ENCODE data around the gene E2F1.

DNA sequence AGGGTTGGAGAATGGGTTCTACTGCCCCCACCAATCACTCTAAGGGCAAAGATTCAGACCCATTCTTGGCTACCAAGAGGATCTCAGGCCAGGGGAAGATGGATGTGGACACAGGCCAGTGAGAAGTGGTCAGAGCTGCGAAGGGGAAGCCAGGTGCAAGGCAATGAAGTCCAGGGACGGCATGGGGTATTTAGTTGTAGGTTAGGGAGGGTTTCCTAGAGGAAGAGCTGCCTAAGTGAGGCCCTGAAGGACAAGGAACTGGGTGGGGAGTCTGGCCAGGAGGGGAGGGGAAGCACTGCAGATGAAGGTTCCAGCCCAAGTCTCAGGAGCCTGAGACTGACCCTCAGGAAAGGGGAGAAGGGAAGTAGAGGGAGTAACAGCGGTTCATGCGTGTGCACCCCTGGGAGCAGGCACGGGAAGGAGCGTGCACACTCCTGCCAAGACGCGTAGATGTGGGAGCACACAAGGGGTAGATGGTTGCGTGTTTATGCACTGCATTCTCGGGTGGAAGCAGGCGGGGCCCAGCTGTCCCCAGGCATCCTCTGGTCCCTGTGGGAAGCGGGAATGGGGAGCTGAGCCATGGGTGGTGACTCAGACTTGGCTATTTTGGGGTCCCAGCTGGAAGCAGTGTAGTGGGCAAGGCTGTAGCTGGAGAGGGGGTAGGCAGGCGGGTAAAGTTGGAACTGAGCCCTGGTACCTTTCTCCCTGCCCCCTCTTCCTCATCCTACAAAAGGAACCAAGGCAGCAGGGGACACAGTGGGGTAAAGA lies 16.1 kb downstream of the E2F1 start:
- no peak for TF ChIP-seq SUZ12 (IDR thresholded peaks at IDR 0.05; ENCODE audit: extremely low read depth, insufficient read depth, insufficient read length)
- TF ChIP-seq ZNF274 (IDR thresholded peaks at IDR 0.05; ENCODE audit: low read depth, low read length) = no peak
